Stimulated activated CD4-positive, alpha-beta T cell treated with anti-CD3 and anti-CD28 coated beads, Interleukin-15, amount 100 ng/mL, for 24 hours (primary cell): Measurements from ENCODE around the gene LCORL.

ENCODE experiments used
- DNase-seq: peaks from one replicate; pipeline ENCODE4 v3.0.0-alpha.2; 2020

Gene LCORL

GRCh38 chr4:17823871-17824669 lies 197.5 kb downstream of the LCORL start:
- no peak for DNase-seq

GRCh38 chr4:17817027-17817426 lies 204.5 kb downstream of the LCORL start:
- DNase-seq: no peak

- no peak for DNase-seq
Observed at GRCh38 chr4:17816142-17816541, 205.4 kb downstream of the LCORL start.

- DNase-seq: no peak
Observed at GRCh38 chr4:17814140-17814539, 207.4 kb downstream of the LCORL start.

- no peak for DNase-seq
Observed at GRCh38 chr4:17812801-17813200, 208.8 kb downstream of the LCORL start.

- DNase-seq: no peak
Observed at GRCh38 chr4:17812125-17812524, 209.4 kb downstream of the LCORL start.

GRCh38 chr4:17811078-17811603 lies 210.4 kb downstream of the LCORL start:
- DNase-seq: peak; percentile 55

GRCh38 chr4:17810260-17811077 lies 211.1 kb downstream of the LCORL start, which contains the start of the genes DCAF16 and NCAPG:
Gene DCAF16 (minus strand): TSS chr4:17810757. CDS start chr4:17804141, 6,616 bp downstream.
Gene NCAPG (plus strand): TSS chr4:17810979. CDS start chr4:17811078, 99 bp downstream.
- peak; percentile 99 for DNase-seq

- DNase-seq: no peak
Observed at GRCh38 chr4:17809667-17810066, 211.9 kb downstream of the LCORL start.

GRCh38 chr4:17807446-17807845 lies 214.1 kb downstream of the LCORL start:
- DNase-seq: no peak

- no peak for DNase-seq
Observed at GRCh38 chr4:17805580-17806155, 215.9 kb downstream of the LCORL start.

GRCh38 chr4:17797808-17798207 lies 223.7 kb downstream of the LCORL start:
- DNase-seq: no peak

GRCh38 chr4:17794730-17795129 lies 226.8 kb downstream of the LCORL start:
- no peak for DNase-seq
